ENCODE data around the gene GOSR1.
"Not testable (repeated sequence)": the region's sequence is repeated elsewhere in the genome, so short reads cannot be mapped to it uniquely, and the experiment has no call there.

GOSR1 gene

GRCh38 chr17:30563131-30563904 lies 86.1 kb downstream of the GOSR1 start:
- H3K27ac ChIP-seq, result not testable (repeated sequence)

GRCh38 chr17:30563905-30564390 lies 86.7 kb downstream of the GOSR1 start:
- H3K27ac ChIP-seq, result not testable (repeated sequence)

DNA sequence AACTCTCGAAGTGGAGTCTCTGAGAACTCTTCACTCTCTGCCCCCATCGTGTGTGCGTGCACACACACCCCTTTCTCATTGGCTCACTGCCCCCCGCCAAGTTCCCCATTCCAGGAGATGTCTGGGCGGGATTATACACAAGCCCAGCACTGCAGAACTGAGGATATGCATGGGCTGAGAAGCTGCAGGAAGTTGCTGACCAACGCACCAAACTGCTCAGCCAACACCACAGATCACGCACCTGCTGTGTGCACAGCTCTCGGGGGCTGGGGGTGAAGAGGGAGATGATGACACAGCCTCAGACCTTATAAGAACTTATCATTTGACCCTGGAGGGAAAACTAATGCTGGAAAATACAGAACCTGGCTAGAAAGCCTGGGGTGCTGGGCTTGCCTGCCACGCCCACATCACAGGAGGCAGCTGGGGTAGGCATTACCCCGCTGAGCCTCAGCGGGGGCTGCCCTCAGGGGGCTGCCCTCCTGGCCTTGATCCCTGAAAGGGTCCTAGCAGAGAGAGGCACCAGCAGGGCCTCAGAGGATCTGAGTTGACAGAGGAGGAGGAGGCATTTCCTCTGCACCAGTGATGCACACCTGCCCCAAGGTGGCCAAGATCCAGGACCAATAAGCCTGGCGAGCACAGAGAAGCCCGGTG lies 87.3 kb downstream of the GOSR1 start:
- H3K27ac ChIP-seq, result not testable (repeated sequence)

DNA sequence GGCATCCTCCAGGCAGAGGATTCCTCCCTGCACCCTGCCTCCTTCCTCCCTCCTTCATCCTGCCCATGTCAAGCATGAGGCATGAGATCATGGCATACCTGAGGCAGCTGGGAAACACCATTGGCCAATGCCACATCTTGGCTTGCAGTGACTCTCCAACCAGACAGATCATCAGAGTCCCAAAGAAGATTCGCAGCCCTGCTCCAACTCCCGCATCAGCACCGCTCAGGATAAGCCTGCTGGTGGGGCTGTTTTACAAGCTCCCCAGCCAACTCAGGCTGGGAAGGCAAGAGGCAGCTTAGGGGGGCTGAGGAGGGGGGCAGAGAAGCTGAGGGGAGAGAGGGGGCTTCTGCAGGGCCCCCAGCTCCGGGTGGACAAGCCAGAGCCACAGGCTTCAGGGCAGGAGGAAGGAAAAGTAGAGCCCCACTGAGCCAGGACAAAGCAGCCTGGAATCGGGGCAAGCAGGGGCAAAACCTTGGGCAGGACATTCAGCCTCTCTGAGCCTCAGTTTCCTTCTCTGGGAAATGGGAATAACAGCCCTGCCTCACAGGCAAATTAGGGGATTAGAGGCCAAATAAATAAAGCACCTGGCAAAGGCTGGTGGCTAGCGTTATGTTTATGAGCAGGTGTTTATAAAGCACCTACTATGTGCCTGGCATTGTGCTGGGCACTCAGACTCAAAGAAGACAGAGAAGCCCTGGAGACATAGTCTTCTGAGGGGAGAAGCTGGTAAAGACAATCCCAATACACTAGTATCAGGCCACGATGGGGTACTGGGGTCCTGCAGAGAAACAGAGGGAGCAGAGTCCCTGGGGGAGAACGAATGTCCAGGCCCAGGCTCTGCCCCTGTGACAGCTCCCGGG lies 88.1 kb downstream of the GOSR1 start:
- TF ChIP-seq, protein P1, sequence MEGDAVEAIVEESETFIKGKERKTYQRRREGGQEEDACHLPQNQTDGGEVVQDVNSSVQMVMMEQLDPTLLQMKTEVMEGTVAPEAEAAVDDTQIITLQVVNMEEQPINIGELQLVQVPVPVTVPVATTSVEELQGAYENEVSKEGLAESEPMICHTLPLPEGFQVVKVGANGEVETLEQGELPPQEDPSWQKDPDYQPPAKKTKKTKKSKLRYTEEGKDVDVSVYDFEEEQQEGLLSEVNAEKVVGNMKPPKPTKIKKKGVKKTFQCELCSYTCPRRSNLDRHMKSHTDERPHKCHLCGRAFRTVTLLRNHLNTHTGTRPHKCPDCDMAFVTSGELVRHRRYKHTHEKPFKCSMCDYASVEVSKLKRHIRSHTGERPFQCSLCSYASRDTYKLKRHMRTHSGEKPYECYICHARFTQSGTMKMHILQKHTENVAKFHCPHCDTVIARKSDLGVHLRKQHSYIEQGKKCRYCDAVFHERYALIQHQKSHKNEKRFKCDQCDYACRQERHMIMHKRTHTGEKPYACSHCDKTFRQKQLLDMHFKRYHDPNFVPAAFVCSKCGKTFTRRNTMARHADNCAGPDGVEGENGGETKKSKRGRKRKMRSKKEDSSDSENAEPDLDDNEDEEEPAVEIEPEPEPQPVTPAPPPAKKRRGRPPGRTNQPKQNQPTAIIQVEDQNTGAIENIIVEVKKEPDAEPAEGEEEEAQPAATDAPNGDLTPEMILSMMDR (conservative IDR thresholded peaks at IDR 0.05), result no peak
- TF ChIP-seq ZFX (IDR thresholded peaks at IDR 0.05), result no peak
- H3K27ac ChIP-seq, result no peak overlapping the region

DNA sequence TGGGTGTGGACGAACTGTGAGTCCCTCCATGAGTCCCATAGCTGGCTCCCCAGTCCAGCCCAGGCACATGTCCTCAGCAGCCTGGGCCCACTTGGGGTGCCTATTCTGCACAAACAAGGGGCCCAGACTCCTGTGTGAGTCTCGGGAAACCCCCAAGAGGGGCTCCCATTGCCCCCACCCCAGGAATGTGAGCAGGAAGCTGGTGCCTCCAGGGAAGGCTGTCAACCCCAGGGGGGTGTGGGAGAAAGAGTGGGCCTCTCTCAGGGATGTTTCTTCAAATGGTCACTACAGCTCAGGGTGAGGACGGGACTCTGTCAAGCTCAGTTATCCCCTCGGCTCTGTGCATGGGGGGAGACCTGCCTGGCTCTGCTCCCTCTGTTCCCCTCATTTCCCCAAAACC lies 88.9 kb downstream of the GOSR1 start:
- not testable (repeated sequence) for H3K27ac ChIP-seq

GRCh38 chr17:30566516-30567225 lies 89.5 kb downstream of the GOSR1 start:
- not testable (repeated sequence) for H3K27ac ChIP-seq

DNA sequence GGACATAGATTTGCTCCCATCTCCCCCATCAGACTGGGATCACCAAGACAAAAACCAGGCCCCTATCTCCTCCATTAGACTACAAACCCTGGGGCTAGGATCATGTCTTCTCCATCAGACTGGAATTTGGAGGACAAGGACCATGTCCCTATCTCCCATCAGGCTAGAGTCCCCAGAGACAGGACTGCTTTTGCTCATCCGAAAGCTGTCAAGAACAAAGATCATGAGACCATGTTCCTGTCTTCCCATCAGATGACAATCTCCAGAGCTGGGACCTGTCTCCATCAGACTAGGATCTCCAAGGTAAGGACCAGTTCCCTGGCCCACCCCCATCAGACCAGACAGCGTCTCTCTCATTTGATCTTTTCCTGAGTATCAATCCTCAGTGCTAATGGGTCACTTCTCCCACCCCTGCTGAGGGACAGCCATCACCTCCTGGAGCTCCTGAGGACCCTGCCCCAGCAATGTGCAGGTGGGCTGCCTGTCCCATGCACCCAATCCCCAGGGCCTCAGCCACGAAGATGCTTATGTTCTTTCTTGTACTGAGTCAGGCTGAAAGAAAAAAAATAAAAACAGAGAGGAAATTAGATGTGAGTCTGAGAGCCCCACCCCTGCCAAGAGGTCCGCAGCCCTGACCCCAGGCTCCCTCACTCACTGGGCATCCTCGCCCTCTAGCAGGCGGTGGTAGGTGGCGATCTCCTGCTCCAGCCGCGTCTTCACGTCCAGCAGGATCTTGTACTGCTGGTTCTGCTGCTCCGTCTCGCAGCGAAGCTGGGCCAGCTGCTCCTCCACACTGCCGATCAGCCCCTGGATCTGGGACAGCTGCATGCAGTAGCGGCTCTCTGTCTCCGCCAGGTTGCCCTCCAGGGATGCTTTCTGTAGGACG lies 90.3 kb downstream of the GOSR1 start:
- H3K27ac ChIP-seq, result no peak overlapping the region
- TF ChIP-seq, protein P1 (conservative IDR thresholded peaks at IDR 0.05), result no peak
- TF ChIP-seq ZFX (IDR thresholded peaks at IDR 0.05), result no peak

- TF ChIP-seq, protein P1 (conservative IDR thresholded peaks at IDR 0.05), result no peak
- TF ChIP-seq ZFX (IDR thresholded peaks at IDR 0.05), result no peak
- no peak overlapping the region for H3K27ac ChIP-seq
Observed at GRCh38 chr17:30568117-30568430, 90.9 kb downstream of the GOSR1 start.

- not testable (repeated sequence) for H3K27ac ChIP-seq
Observed at GRCh38 chr17:30569531-30570175, 92.4 kb downstream of the GOSR1 start.

Data from C4-2B (cell line).